Measurements from ENCODE around the gene PRELID1.

Gene PRELID1

DNA sequence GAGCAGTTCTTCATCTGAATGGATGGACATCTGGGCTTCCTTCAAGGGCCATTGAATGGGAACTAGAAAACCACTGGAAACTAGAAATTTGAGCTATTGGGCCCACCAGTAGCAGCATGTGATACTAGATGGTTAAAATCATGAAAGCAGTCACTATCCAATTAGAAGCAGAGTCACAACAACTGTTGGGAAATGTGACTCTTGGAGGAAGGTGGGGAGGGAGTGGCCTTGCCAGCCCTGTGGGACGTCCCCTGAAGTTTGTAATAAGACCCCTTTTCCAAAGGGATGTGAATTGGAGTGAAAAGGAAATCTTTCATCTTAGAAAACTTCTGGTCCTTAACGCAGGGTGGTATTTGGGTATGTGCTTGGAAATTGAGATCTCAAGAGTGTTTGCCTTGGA, 5.7 kb upstream of the PRELID1 start:
- DNase-seq (ENCODE audit: low spot score) (no peak), ATAC-seq (ENCODE audit: low read depth) (no peak)
- Histone ChIP-seq H3K27ac (ENCODE audit: poor library complexity, severe bottlenecking) (no peak overlapping the region), H3K27me3 (ENCODE audit: insufficient read depth, poor library complexity, severe bottlenecking) (no peaks in the 10 kb centered on the region), H3K36me3 (ENCODE audit: low read depth) (peaks cover 54% of the 10 kb centered on the region), H3K9me3 (ENCODE audit: severe bottlenecking) (no peaks in the 10 kb centered on the region), H3K4me1 (ENCODE audit: insufficient read depth, poor library complexity, severe bottlenecking) (peaks cover 28% of the 10 kb centered on the region), H3K4me3 (ENCODE audit: severe bottlenecking) (no peak overlapping the region)
- no peak for TF ChIP-seq CTCF (IDR thresholded peaks at IDR 0.05; ENCODE audit: poor library complexity, severe bottlenecking)

DNA sequence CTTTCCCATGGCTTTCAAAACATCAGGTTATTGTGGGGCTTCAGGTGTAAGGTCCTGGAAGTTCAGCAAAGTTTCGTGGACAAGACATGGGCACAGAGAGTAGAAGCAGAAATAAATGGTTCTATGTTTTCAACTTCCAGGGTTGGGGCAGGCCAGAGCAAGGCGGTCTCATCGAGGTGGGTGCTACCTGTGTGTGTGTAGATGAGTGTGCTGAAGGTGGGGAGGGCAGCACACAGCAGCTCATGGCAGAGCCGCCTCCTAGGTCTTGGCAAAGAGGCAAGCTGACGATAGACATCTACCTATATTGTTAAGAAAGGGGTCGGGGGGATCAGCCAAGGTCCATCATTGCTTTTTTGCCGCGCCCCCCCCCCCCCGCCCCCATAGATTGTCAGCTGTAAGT, 3.9 kb upstream of the PRELID1 start:
- no peak for TF ChIP-seq CTCF (IDR thresholded peaks at IDR 0.05; ENCODE audit: poor library complexity, severe bottlenecking)
- ATAC-seq (ENCODE audit: low read depth) (no peak), DNase-seq (ENCODE audit: low spot score) (no peak)
- H3K9me3 ChIP-seq (ENCODE audit: severe bottlenecking) = no peaks in the 10 kb centered on the region
- H3K36me3 ChIP-seq (ENCODE audit: low read depth) = peaks cover 37% of the 10 kb centered on the region
- H3K27ac ChIP-seq (ENCODE audit: poor library complexity, severe bottlenecking) = peak overlapping the region; percentile 75
- no peak overlapping the region for H3K4me3 ChIP-seq (ENCODE audit: severe bottlenecking)
- no peaks in the 10 kb centered on the region for H3K27me3 ChIP-seq (ENCODE audit: insufficient read depth, poor library complexity, severe bottlenecking)
- peaks cover 28% of the 10 kb centered on the region for H3K4me1 ChIP-seq (ENCODE audit: insufficient read depth, poor library complexity, severe bottlenecking)

GRCh38 chr5:177300236-177300880, 3.2 kb upstream of the PRELID1 start:
- H3K4me3 ChIP-seq (ENCODE audit: severe bottlenecking) = no peak overlapping the region
- ATAC-seq (ENCODE audit: low read depth) (peak; percentile 3; the same call in 1 of the 3 replicates), DNase-seq (ENCODE audit: low spot score) (no peak)
- H3K9me3 ChIP-seq (ENCODE audit: severe bottlenecking) = no peaks in the 10 kb centered on the region
- no peaks in the 10 kb centered on the region for H3K27me3 ChIP-seq (ENCODE audit: insufficient read depth, poor library complexity, severe bottlenecking)
- H3K27ac ChIP-seq (ENCODE audit: poor library complexity, severe bottlenecking) = peak overlapping the region; percentile 75
- peaks cover 37% of the 10 kb centered on the region for H3K36me3 ChIP-seq (ENCODE audit: low read depth)
- H3K4me1 ChIP-seq (ENCODE audit: insufficient read depth, poor library complexity, severe bottlenecking) = peaks cover 28% of the 10 kb centered on the region
- no peak for TF ChIP-seq CTCF (IDR thresholded peaks at IDR 0.05; ENCODE audit: poor library complexity, severe bottlenecking)

GRCh38 chr5:177300951-177301350, 2.6 kb upstream of the PRELID1 start:
- Histone ChIP-seq H3K27me3 (ENCODE audit: insufficient read depth, poor library complexity, severe bottlenecking) (no peaks in the 10 kb centered on the region), H3K36me3 (ENCODE audit: low read depth) (peaks cover 37% of the 10 kb centered on the region), H3K27ac (ENCODE audit: poor library complexity, severe bottlenecking) (peak overlapping the region; percentile 75), H3K4me1 (ENCODE audit: insufficient read depth, poor library complexity, severe bottlenecking) (peaks cover 28% of the 10 kb centered on the region), H3K9me3 (ENCODE audit: severe bottlenecking) (no peaks in the 10 kb centered on the region), H3K4me3 (ENCODE audit: severe bottlenecking) (no peak overlapping the region)
- ATAC-seq (ENCODE audit: low read depth) (no peak), DNase-seq (ENCODE audit: low spot score) (no peak)
- TF ChIP-seq CTCF (IDR thresholded peaks at IDR 0.05; ENCODE audit: poor library complexity, severe bottlenecking) = no peak

GRCh38 chr5:177301503-177302165, 2.0 kb upstream of the PRELID1 start:
- no peak for TF ChIP-seq CTCF (IDR thresholded peaks at IDR 0.05; ENCODE audit: poor library complexity, severe bottlenecking)
- Histone ChIP-seq H3K27me3 (ENCODE audit: insufficient read depth, poor library complexity, severe bottlenecking) (no peaks in the 10 kb centered on the region), H3K4me3 (ENCODE audit: severe bottlenecking) (no peak overlapping the region), H3K36me3 (ENCODE audit: low read depth) (peaks cover 35% of the 10 kb centered on the region), H3K9me3 (ENCODE audit: severe bottlenecking) (no peaks in the 10 kb centered on the region), H3K4me1 (ENCODE audit: insufficient read depth, poor library complexity, severe bottlenecking) (peaks cover 28% of the 10 kb centered on the region), H3K27ac (ENCODE audit: poor library complexity, severe bottlenecking) (peak overlapping the region; percentile 75)
- ATAC-seq (ENCODE audit: low read depth) (peak; percentile 71), DNase-seq (ENCODE audit: low spot score) (peak; percentile 96)
